Nephron progenitor cell (in vitro differentiated cells): ENCODE measurements around the gene CTSC.
A peak's percentile ranks its signal among the peaks of the same experiment; 100 is the strongest.

Experiments
- DNase-seq: peaks from one replicate; pipeline ENCODE4 v3.0.0; 2021
- H3K27ac Mint-ChIP-seq: 2 replicates; pipeline ENCODE4 v1.8.0; 2021; ENCODE audit warnings: mild to moderate bottlenecking, moderate library complexity, mixed read lengths
- H3K27me3 Mint-ChIP-seq: 2 replicates; pipeline ENCODE4 v1.8.0; 2021; ENCODE audit warnings: mild to moderate bottlenecking, low read depth, mixed read lengths; ENCODE audit not compliant: poor library complexity
- H3K36me3 Mint-ChIP-seq: 2 replicates; pipeline ENCODE4 v1.8.0; 2021; ENCODE audit warnings: low read depth, mixed read lengths
- H3K4me1 Mint-ChIP-seq: 2 replicates; pipeline ENCODE4 v1.8.0; 2021; ENCODE audit warnings: mixed read lengths
- H3K4me3 Mint-ChIP-seq: 2 replicates; pipeline ENCODE4 v1.8.0; 2021; ENCODE audit warnings: mild to moderate bottlenecking, moderate library complexity, mixed read lengths
- H3K9me3 Mint-ChIP-seq: 2 replicates; pipeline ENCODE4 v1.8.0; 2021; ENCODE audit warnings: mild to moderate bottlenecking, moderate library complexity, mixed read lengths
- TF ChIP-seq, protein P1 (sequence below): fragments of 200-600 bp; sonication (generic); IDR thresholded peaks from 2 replicates; pipeline ENCODE4 v1.5.0; 2021; ENCODE audit warnings: antibody characterized with exemption

CTSC gene

DNA sequence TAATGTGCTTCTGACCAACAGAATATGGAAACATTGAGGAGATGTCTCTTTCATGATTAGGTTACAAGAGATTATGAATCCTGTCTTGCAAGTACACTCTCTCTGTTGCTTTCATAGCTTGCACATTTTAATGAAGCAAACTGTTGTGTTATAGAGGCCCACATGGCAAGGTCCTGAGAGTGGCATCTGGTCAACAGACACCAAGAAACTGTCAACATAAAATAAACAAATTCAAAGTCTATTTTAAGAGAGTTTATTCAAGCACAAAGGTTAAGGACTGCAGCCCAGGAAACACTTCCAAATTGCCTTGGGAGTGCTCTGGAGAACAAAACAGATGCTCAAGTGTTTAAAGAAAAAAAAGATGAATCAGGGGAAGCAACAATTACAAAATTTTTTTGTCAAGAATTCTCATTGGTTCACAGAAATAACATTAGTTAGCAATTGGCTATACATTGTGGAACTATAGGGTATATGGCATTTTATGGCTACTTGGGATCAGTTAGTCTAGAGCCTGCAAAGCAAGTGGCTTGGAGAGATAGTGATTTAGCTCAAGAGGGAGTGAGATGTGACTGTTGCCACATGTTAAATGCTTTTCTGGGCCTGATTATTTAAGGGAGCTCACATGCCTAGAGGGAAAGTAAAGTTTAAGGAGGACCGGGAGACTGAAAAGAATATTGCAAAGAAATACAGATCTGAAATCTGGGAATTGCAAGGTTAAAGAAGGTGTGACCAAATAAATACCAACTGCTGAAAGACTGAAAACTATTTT is 54.6 kb downstream of the CTSC start:
- H3K27ac Mint-ChIP-seq: peak overlapping the region; percentile 29
- H3K36me3 Mint-ChIP-seq: peaks cover 38% of the 10 kb centered on the region
- TF ChIP-seq, protein P1, sequence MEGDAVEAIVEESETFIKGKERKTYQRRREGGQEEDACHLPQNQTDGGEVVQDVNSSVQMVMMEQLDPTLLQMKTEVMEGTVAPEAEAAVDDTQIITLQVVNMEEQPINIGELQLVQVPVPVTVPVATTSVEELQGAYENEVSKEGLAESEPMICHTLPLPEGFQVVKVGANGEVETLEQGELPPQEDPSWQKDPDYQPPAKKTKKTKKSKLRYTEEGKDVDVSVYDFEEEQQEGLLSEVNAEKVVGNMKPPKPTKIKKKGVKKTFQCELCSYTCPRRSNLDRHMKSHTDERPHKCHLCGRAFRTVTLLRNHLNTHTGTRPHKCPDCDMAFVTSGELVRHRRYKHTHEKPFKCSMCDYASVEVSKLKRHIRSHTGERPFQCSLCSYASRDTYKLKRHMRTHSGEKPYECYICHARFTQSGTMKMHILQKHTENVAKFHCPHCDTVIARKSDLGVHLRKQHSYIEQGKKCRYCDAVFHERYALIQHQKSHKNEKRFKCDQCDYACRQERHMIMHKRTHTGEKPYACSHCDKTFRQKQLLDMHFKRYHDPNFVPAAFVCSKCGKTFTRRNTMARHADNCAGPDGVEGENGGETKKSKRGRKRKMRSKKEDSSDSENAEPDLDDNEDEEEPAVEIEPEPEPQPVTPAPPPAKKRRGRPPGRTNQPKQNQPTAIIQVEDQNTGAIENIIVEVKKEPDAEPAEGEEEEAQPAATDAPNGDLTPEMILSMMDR: no peak
- peaks cover 7% of the 10 kb centered on the region for H3K4me1 Mint-ChIP-seq
- H3K4me3 Mint-ChIP-seq: no peak overlapping the region
- no peak for DNase-seq
- H3K9me3 Mint-ChIP-seq: no peaks in the 10 kb centered on the region
- no peaks in the 10 kb centered on the region for H3K27me3 Mint-ChIP-seq

DNA sequence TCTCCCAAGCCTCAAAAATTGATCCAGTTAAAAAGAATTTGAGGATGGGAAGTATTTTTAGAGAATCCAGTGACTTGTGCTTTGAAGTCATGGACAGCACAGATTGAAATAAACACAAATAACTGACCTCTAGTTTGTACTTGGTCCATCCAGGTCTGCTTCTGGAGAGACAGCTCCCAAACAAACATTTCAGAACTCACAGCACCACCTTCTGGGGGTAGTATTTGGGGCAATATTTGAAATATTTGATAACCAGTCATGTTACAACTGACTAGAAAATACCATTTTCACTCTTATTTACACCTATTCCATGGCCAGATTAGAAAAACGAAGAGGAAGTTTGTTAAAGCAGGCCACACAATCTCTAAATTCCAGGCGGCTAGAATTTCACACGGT is 56.2 kb downstream of the CTSC start:
- Mint-ChIP-seq H3K36me3 (peaks cover 24% of the 10 kb centered on the region), H3K4me1 (peaks cover 7% of the 10 kb centered on the region), H3K9me3 (no peaks in the 10 kb centered on the region), H3K4me3 (no peak overlapping the region), H3K27me3 (no peaks in the 10 kb centered on the region), H3K27ac (no peak overlapping the region)
- TF ChIP-seq, protein P1: no peak
- DNase-seq: no peak

DNA sequence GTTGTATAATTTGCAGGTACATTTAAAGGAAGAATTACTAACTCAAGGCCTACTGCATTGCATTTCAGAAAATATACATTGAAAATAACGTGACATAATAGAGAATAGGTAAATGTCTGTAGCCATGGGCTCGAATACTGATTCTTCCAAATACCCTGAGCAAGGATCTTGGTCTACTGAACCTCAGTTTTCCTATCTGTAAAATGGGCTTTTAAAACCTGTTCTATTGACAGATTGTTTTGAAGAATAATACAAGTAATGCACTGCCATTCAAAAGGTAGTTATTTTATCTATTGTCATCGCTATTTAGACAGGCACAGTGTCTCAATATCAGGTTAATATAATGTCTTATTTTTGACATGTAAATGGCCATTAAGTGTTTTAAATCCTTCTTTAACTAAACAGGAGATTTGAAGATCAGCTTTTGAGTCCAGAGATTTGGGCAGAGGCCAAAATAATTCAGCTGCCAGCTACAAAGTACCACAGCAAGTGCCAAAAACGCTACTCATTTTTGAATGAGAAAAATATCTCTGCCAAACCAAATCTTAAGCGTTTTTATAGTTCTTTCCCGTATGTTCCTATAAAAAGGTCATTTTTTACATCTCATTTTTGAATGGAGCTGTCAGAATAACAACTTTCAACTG is 56.7 kb downstream of the CTSC start:
- no peak for DNase-seq
- Mint-ChIP-seq H3K27ac (no peak overlapping the region), H3K9me3 (no peaks in the 10 kb centered on the region), H3K4me1 (peaks cover 7% of the 10 kb centered on the region), H3K4me3 (no peak overlapping the region), H3K27me3 (no peaks in the 10 kb centered on the region), H3K36me3 (peaks cover 23% of the 10 kb centered on the region)
- TF ChIP-seq, protein P1: no peak

DNA sequence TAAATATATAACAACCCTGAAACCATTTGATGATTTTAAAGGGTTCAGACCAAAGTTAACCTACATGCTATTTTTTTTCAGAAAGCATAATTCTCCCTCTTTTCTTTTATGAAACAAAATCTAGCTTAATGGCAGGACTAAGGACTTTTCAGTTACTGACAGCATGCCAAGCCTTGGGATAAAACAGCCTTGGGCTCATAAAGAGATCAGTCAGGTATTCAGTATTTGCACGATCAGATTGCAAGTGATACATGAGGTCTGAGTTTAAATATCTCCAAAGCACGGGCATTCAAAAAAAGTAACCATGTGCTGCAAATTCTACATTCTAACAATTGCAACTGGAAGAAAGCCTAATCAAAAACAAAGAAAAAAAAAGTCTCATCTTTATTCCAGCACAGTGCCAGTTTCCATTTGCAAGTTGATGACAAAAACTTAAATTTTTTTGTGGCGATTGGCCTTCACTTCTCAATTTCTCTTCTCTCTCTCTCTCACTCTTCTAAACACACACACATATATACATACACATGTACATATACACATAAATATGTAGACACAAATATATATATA is 60.1 kb downstream of the CTSC start:
- TF ChIP-seq, protein P1: no peak
- no peak for DNase-seq
- Mint-ChIP-seq H3K9me3 (no peaks in the 10 kb centered on the region), H3K27me3 (no peaks in the 10 kb centered on the region), H3K27ac (peak overlapping the region; percentile 22), H3K36me3 (peaks cover 21% of the 10 kb centered on the region), H3K4me1 (no peaks in the 10 kb centered on the region), H3K4me3 (no peak overlapping the region)

DNA sequence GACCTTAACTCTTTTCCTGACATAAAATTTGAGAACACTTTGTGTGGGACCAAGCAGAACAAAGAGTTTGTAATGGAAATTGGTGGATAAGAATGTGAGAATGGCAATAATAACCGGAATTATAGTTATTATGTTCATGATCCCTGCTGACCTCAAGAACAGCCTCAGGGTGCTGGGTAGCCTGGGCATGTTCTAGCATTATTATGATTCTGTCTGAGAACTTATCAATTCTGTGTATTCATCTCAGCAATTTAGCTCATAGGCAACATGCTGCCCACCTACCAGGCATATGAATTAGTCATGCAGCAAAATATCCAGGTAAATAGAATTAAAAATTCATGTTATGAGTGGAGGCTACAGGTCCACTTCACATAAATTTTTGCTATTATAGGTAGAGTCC is 61.9 kb downstream of the CTSC start:
- TF ChIP-seq, protein P1: no peak
- Mint-ChIP-seq H3K9me3 (peaks cover 11% of the 10 kb centered on the region), H3K4me1 (no peaks in the 10 kb centered on the region), H3K27ac (no peak overlapping the region), H3K27me3 (no peaks in the 10 kb centered on the region), H3K4me3 (no peak overlapping the region), H3K36me3 (peaks cover 38% of the 10 kb centered on the region)
- DNase-seq: no peak
